Thoracic aorta endothelial cell (primary cell): ENCODE results near the gene VAT1. TPM values are rescaled to one million over a fixed set of nuclear protein-coding genes. Genes with fewer than 3 reads are reported as not detected.

ENCODE experiments used
- total RNA-seq: library from RNA; depleted of rRNA; stranded (reverse); fragments of >200 nt; gene quantifications from 2 replicates; pipeline ENCODE4 v1.2.3, GENCODE V29; 2012

Gene VAT1
- total RNA-seq = 263 and 299 TPM in 2 replicates

GRCh38 chr17:43021741-43022512 lies at the start of gene VAT1:
TSS of gene VAT1 (minus strand) at chr17:43022385. CDS start at chr17:43022322, 63 bp downstream.

GRCh38 chr17:43024407-43025289 lies 2.5 kb upstream of the VAT1 start, which contains the start of gene RND2:
TSS of gene RND2 (plus strand) at chr17:43025231. CDS start at chr17:43025348, 117 bp downstream.

GRCh38 chr17:43006639-43007551 lies 15.3 kb downstream of the VAT1 start, which contains the start of gene IFI35:
TSS of gene IFI35 (plus strand) at chr17:43006784. CDS start at chr17:43006948, 164 bp downstream.

GRCh38 chr17:42997984-42998938 lies 23.9 kb downstream of the VAT1 start, which contains the start of gene RPL27:
TSS of gene RPL27 (plus strand) at chr17:42998419. CDS start at chr17:42998751, 332 bp downstream.

GRCh38 chr17:42980274-42980765 lies 41.9 kb downstream of the VAT1 start, which contains the start of gene RUNDC1:
TSS of gene RUNDC1 (plus strand) at chr17:42980565. CDS start at chr17:42980577, 12 bp downstream.

GRCh38 chr17:42979511-42980273 lies 42.5 kb downstream of the VAT1 start, which contains the start of gene PTGES3L:
TSS of gene PTGES3L (minus strand) at chr17:42980080. CDS start at chr17:42980053, 27 bp downstream.

Other genes starting within 250 kb of the VAT1 start
- 36.4 and 45.0 TPM in 2 replicates for gene VPS25, start 248.9 kb downstream of the VAT1 start, total RNA-seq
- gene WNK4, start 241.8 kb downstream of the VAT1 start, total RNA-seq = 0.50 and 0.66 TPM in 2 replicates
- 46.9 and 52.5 TPM in 2 replicates for gene COA3, start 223.7 kb downstream of the VAT1 start, total RNA-seq
- gene CNTD1, start 223.5 kb downstream of the VAT1 start, total RNA-seq = not detected in 2 replicates
- gene BECN1, start 198.1 kb downstream of the VAT1 start, total RNA-seq = 78.8 and 97.5 TPM in 2 replicates
- 172 and 175 TPM in 2 replicates for gene PSME3, start 189.0 kb downstream of the VAT1 start, total RNA-seq
- gene AOC2, start 177.8 kb downstream of the VAT1 start, total RNA-seq = 0.65 and 0.80 TPM in 2 replicates
- gene AOC3, start 171.2 kb downstream of the VAT1 start, total RNA-seq = under 0.01 and 0.07 TPM in 2 replicates
- not detected in 2 replicates for gene G6PC1, start 121.6 kb downstream of the VAT1 start, total RNA-seq
- 16.2 and 21.9 TPM in 2 replicates for gene AARSD1, start 57.9 kb downstream of the VAT1 start, total RNA-seq
- 0.22 and 0.27 TPM in 2 replicates for gene PTGES3L, start 42.3 kb downstream of the VAT1 start, total RNA-seq
- gene RUNDC1, start 41.8 kb downstream of the VAT1 start, total RNA-seq = 11.4 and 11.9 TPM in 2 replicates
- 1,178 and 1,610 TPM in 2 replicates for gene RPL27, start 24.0 kb downstream of the VAT1 start, total RNA-seq
- gene IFI35, start 15.6 kb downstream of the VAT1 start, total RNA-seq = 8.5 and 11.6 TPM in 2 replicates
- 0.14 and 0.27 TPM in 2 replicates for gene RND2, start 2.8 kb upstream of the VAT1 start, total RNA-seq
- 34.8 and 51.6 TPM in 2 replicates for gene BRCA1, start 103.0 kb upstream of the VAT1 start, total RNA-seq
- gene NBR1, start 148.8 kb upstream of the VAT1 start, total RNA-seq = 89.5 and 109 TPM in 2 replicates
- 5.7 and 6.5 TPM in 2 replicates for gene TMEM106A, start 189.5 kb upstream of the VAT1 start, total RNA-seq
- gene CCDC200, start 206.2 kb upstream of the VAT1 start, total RNA-seq = not detected in 2 replicates
- not detected in 2 replicates for gene RNU2-1, start 211.6 kb upstream of the VAT1 start, total RNA-seq